ENCODE measurements around the gene CPED1. TPM values are rescaled to one million over a fixed set of nuclear protein-coding genes. Genes with fewer than 3 reads are reported as not detected.

The CPED1 gene
- total RNA-seq, 4 donors from 2014 or later: 1.9 to 4.4 (median 3.7) TPM

DNA sequence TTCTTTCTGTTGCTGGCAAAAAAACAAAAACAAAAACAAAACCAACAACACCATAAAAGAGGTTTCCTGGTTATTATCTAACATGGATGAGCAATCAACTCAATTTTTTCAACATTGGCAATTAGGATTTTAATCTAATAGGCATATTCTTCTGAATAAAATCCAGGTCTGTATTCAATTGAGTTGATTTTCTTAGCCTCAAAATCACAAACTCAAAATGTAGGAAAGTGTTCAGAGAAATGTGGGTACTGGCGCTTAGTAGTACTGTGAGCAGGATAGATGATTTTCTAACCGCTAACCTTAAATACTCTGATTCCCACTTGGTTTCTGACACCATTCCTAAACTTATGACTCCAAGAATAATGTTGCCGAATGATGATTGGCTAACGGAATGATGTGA lies 345.9 kb downstream of the CPED1 start:
- H3K4me3 ChIP-seq (ENCODE audit: low read depth, poor library complexity, severe bottlenecking): no peak overlapping the region
- WGBS, 2 donors: 96 to 99% methylated on average over 4 of the region's 4 CpGs
- no peak for DNase-seq (ENCODE audit: low spot score in 2 of 2)
- TF ChIP-seq POLR2A (IDR thresholded peaks at IDR 0.05): no peak
- TF ChIP-seq CTCF (IDR thresholded peaks at IDR 0.05): no peak
- intact Hi-C loops (cut with DNase I; ENCODE audit: low total_unique reads): loop anchor here (10.0 kb wide), 1 partner anchor 200 kb away; no protein-coding TSS in a partner anchor

DNA sequence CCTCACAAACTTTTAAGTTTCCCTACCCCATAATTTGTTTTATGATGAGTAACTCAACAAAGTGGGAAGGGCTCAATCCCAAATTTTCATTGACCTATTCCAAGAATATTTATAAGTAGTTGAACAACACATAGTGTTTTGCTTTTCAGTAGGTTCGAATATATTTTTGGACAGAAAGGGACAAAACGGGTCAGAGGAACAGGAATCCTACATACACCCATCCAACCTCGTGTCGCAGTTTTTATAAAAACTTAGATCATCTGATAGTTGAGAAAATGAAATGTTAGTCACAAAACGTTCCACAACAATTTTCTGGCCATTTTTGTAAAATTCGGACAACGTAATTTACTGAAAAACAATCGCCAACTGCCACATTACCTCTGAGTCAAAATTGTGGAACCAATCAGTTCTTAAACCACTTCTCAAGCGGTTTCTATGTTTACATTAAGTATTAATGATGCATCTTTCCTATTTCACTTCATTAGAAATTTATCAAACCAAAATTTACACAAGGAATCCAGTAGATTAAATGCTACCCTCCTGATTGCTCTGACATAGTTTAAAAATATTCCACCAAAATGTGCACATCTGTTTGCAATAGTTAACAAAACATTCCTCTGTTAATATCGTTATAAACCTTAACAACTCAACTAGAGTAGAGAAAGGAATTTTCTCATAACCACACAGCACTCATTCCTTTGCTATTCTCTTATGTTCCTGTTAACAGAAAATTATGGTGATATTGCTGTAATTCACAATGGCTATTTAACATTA lies 346.6 kb downstream of the CPED1 start:
- WGBS, 2 donors: 79 to 87% methylated on average over 10 of the region's 10 CpGs
- no peak for DNase-seq (ENCODE audit: low spot score in 2 of 2)
- intact Hi-C loops (cut with DNase I; ENCODE audit: low total_unique reads): loop anchor here (10.0 kb wide), 1 partner anchor 200 kb away; no protein-coding TSS in a partner anchor
- no peak for TF ChIP-seq CTCF (IDR thresholded peaks at IDR 0.05)
- no peak for TF ChIP-seq POLR2A (IDR thresholded peaks at IDR 0.05)
- no peak overlapping the region for H3K4me3 ChIP-seq (ENCODE audit: low read depth, poor library complexity, severe bottlenecking)

- 59% methylated on average over 3 of the region's 3 CpGs for WGBS, 2 donors
- DNase-seq (ENCODE audit: low spot score in 2 of 2): no peak
- TF ChIP-seq CTCF (IDR thresholded peaks at IDR 0.05) (no peak), POLR2A (IDR thresholded peaks at IDR 0.05) (no peak)
- no peak overlapping the region for H3K4me3 ChIP-seq (ENCODE audit: low read depth, poor library complexity, severe bottlenecking)
- intact Hi-C loops (cut with DNase I; ENCODE audit: low total_unique reads): loop anchor here (10.0 kb wide), 1 partner anchor 202 kb away; no protein-coding TSS in a partner anchor
Measured at GRCh38 chr7:121336579-121336978, 348.1 kb downstream of the CPED1 start.

DNA sequence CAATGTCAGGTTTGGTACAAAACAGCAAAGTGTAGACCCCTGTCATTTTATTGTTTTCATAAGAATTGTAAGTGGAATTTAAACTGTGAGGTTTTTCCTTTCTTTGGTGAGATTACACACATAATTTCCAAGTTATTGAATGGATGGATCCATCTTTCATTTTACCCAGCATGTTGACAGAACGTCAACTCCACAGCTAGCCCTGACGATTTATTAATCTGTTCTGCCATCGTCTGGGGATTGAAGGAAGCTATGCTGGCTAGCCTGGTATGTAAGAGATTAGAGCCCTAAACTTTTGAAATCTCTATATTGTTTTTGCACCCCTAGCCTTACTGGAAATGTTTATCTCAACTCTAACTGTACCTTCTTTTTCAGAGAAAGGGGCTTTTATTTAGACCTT lies 348.9 kb downstream of the CPED1 start:
- WGBS, 2 donors: 12 to 16% methylated on average over 3 of the region's 3 CpGs
- intact Hi-C loops (cut with DNase I; ENCODE audit: low total_unique reads): loop anchor here (10.0 kb wide), 1 partner anchor 203 kb away; no protein-coding TSS in a partner anchor
- no peak overlapping the region for H3K4me3 ChIP-seq (ENCODE audit: low read depth, poor library complexity, severe bottlenecking)
- no peak for TF ChIP-seq CTCF (IDR thresholded peaks at IDR 0.05)
- no peak for TF ChIP-seq POLR2A (IDR thresholded peaks at IDR 0.05)
- no peak for DNase-seq (ENCODE audit: low spot score in 2 of 2)

- no peak for DNase-seq (ENCODE audit: low spot score in 2 of 2)
- WGBS, 2 donors: 73 to 79% methylated on average over 5 of the region's 5 CpGs
- intact Hi-C loops (cut with DNase I; ENCODE audit: low total_unique reads): loop anchor here (10.0 kb wide), 1 partner anchor 204 kb away; no protein-coding TSS in a partner anchor
- H3K4me3 ChIP-seq (ENCODE audit: low read depth, poor library complexity, severe bottlenecking): no peak overlapping the region
- no peak for TF ChIP-seq POLR2A (IDR thresholded peaks at IDR 0.05)
- TF ChIP-seq CTCF (IDR thresholded peaks at IDR 0.05): no peak
Measured at GRCh38 chr7:121339082-121339481, 350.6 kb downstream of the CPED1 start.
